NCI-H524 treated with DMSO at 0.1 percent for 48 hours (cell line): ENCODE measurements around the gene REM2.

Experiments
- DNase-seq: peaks from one replicate; lab custom pipeline; 2025; lab: John Stamatoyannopoulos, UW

REM2 gene

GRCh38 chr14:22883173-22883976 lies at the start of gene REM2:
Gene REM2, plus strand, starts transcription at chr14:22883222. Its CDS starts 66 bp downstream, at chr14:22883288.
- no peak for DNase-seq

- no peak for DNase-seq
Observed at GRCh38 chr14:22835505-22835904, 47.5 kb upstream of the REM2 start.

GRCh38 chr14:22836301-22837113 lies 46.5 kb upstream of the REM2 start, which contains the start of gene MMP14:
Gene MMP14, plus strand, starts transcription at chr14:22836585. Its CDS starts 233 bp downstream, at chr14:22836818.
- no peak for DNase-seq

- no peak for DNase-seq
Observed at GRCh38 chr14:22837114-22837749, 45.8 kb upstream of the REM2 start.

GRCh38 chr14:22837750-22838538 lies 45.1 kb upstream of the REM2 start:
- no peak for DNase-seq

GRCh38 chr14:22838631-22839041 lies 44.4 kb upstream of the REM2 start:
- no peak for DNase-seq

- no peak for DNase-seq
Observed at GRCh38 chr14:22839159-22839779, 43.8 kb upstream of the REM2 start.

- DNase-seq = no peak
Observed at GRCh38 chr14:22841311-22841710, 41.7 kb upstream of the REM2 start.

- DNase-seq = no peak
Observed at GRCh38 chr14:22841769-22842168, 41.3 kb upstream of the REM2 start.

GRCh38 chr14:22842211-22843122 lies 40.6 kb upstream of the REM2 start:
- DNase-seq = no peak

- DNase-seq = no peak
Observed at GRCh38 chr14:22843123-22843925, 39.7 kb upstream of the REM2 start.

- no peak for DNase-seq
Observed at GRCh38 chr14:22844221-22845102, 38.6 kb upstream of the REM2 start.

- DNase-seq = no peak
Observed at GRCh38 chr14:22845103-22845394, 38.0 kb upstream of the REM2 start.

- DNase-seq = no peak
Observed at GRCh38 chr14:22845821-22846625, 37.0 kb upstream of the REM2 start.

- no peak for DNase-seq
Observed at GRCh38 chr14:22846811-22847307, 36.2 kb upstream of the REM2 start.

- DNase-seq = no peak
Observed at GRCh38 chr14:22847661-22848341, 35.2 kb upstream of the REM2 start.
